ENCODE measurements around the gene BTBD16. TPM values are rescaled to one million over a fixed set of nuclear protein-coding genes. Genes with fewer than 3 reads are reported as not detected.

Gene BTBD16
- total RNA-seq, 1 experiment from 2014 or later, result 0.35 TPM

DNA sequence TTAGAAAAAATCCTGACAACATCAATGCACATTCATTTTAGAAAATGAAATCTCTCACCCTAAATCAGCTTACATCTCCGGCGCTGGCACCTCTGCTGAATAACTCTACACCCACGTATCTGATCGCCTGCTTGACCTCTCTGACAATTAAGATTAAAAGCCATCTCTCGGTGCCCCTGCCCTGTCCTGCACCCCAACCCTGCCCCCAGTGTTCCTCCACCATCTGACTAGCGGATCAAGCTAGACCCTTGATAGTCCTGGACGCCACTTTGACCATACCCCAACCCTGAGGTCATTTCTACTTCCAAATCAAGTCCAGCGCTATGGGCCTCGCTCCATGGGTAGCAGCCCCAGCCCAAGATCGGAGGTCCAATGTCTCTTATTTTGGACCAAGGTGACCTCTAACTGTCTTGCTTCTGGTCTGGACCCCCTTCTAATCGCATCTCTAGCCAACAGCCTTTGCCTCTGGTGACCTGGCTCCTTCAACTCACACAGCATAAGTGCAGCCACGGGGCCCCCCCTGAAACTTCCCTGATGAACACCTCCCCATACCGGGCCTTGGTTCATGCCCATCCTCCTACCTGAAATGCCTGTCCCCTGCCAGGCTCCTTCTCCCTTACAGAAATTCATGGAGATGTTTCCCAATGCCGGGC, 28.5 kb downstream of the BTBD16 start:
- no peak for DNase-seq
- Mint-ChIP-seq H3K4me3 (ENCODE audit: low read depth, unreplicated experiment) (no peak overlapping the region), H3K4me1 (ENCODE audit: low read depth, unreplicated experiment) (no peaks in the 10 kb centered on the region), H3K27ac (ENCODE audit: unreplicated experiment) (no peak overlapping the region), H3K36me3 (ENCODE audit: insufficient read depth, unreplicated experiment) (peaks cover 6% of the 10 kb centered on the region), H3K9me3 (ENCODE audit: low read depth, unreplicated experiment) (no peaks in the 10 kb centered on the region), H3K27me3 (ENCODE audit: unreplicated experiment) (no peaks in the 10 kb centered on the region)
- intact Hi-C loops (cut with micrococcal nuclease; ENCODE audit: unreplicated experiment), result loop anchor here (1.0 to 5.0 kb wide), 3 partner anchors 48 to 268 kb away; no protein-coding TSS in a partner anchor
- TF ChIP-seq, protein P1, sequence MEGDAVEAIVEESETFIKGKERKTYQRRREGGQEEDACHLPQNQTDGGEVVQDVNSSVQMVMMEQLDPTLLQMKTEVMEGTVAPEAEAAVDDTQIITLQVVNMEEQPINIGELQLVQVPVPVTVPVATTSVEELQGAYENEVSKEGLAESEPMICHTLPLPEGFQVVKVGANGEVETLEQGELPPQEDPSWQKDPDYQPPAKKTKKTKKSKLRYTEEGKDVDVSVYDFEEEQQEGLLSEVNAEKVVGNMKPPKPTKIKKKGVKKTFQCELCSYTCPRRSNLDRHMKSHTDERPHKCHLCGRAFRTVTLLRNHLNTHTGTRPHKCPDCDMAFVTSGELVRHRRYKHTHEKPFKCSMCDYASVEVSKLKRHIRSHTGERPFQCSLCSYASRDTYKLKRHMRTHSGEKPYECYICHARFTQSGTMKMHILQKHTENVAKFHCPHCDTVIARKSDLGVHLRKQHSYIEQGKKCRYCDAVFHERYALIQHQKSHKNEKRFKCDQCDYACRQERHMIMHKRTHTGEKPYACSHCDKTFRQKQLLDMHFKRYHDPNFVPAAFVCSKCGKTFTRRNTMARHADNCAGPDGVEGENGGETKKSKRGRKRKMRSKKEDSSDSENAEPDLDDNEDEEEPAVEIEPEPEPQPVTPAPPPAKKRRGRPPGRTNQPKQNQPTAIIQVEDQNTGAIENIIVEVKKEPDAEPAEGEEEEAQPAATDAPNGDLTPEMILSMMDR (IDR thresholded peaks at IDR 0.05; ENCODE audit: unreplicated experiment), result no peak
- BruUV-seq (replicated peaks), result no TSS peak
- CTCF ChIA-PET, result interaction anchor here (0.8 to 1.7 kb wide), 14 partner anchors 8 to 266 kb away, joined by 3 to 12 read pairs (median 4); partner anchors contain the start of gene PLEKHA1

DNA sequence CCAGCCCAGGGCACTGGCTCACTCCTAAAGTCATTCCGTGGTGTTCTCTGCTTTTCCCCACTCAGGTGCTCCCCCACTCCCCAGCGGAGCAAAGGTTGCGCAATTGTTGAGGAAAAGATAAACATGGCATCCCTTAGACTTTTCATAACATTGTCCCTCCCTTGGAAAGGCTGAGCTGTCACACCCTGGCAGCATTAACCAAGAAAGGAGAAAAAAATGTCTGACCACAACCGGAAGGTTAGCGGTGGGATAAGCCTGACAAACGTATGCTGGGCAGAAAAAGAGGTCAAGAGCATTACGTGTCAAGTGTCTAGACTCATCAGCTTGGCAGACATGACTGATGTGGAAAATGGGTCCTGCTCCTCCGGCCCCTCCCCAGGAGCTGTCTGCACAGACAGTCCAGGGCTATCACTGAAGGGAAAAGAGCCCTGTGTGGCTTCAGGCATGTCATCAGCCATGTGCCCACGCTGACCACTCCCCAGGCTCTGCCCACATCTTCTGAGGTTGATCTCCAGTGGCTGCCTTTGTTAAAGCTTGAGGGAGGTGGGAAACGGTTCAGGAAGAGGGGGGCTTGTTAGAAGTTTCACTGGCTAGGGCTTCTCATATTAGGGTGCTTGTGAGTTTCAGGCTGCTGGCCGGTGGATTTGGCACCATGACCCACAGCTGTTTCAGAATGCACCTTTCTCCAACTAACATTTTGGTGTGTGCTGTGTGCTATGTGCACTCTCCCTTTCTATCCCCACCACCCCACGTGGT, 30.1 kb downstream of the BTBD16 start:
- CTCF ChIA-PET, result no interaction called here
- Mint-ChIP-seq H3K9me3 (ENCODE audit: low read depth, unreplicated experiment) (peaks cover 6% of the 10 kb centered on the region), H3K36me3 (ENCODE audit: insufficient read depth, unreplicated experiment) (peaks cover 6% of the 10 kb centered on the region), H3K27me3 (ENCODE audit: unreplicated experiment) (no peaks in the 10 kb centered on the region), H3K4me3 (ENCODE audit: low read depth, unreplicated experiment) (no peak overlapping the region), H3K4me1 (ENCODE audit: low read depth, unreplicated experiment) (no peaks in the 10 kb centered on the region), H3K27ac (ENCODE audit: unreplicated experiment) (no peak overlapping the region)
- BruUV-seq (replicated peaks), result no TSS peak
- DNase-seq, result no peak
- intact Hi-C loops (cut with micrococcal nuclease; ENCODE audit: unreplicated experiment), result no loop called here
- TF ChIP-seq, protein P1 (IDR thresholded peaks at IDR 0.05; ENCODE audit: unreplicated experiment), result no peak

DNA sequence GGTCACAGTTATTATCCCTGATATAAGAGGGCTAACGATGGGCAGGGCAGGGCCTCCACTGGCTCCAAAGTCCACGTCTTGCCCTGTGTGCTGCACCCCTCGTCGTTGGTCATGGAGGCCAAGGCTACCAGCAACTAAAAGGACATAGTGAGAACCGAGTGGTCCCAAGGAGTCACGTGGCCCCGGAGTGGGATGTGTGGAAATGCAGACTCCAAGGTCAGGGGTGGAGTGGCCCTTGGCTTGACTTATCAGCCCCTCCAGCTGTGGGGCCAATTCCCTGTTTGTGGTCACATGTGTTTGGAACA, 30.7 kb downstream of the BTBD16 start:
- H3K4me3 Mint-ChIP-seq (ENCODE audit: low read depth, unreplicated experiment), result no peak overlapping the region
- no peaks in the 10 kb centered on the region for H3K4me1 Mint-ChIP-seq (ENCODE audit: low read depth, unreplicated experiment)
- H3K27me3 Mint-ChIP-seq (ENCODE audit: unreplicated experiment), result no peaks in the 10 kb centered on the region
- CTCF ChIA-PET, result no interaction called here
- TF ChIP-seq, protein P1 (IDR thresholded peaks at IDR 0.05; ENCODE audit: unreplicated experiment), result no peak
- BruUV-seq (replicated peaks), result no TSS peak
- H3K9me3 Mint-ChIP-seq (ENCODE audit: low read depth, unreplicated experiment), result peaks cover 6% of the 10 kb centered on the region
- intact Hi-C loops (cut with micrococcal nuclease; ENCODE audit: unreplicated experiment), result no loop called here
- no peak for DNase-seq
- H3K27ac Mint-ChIP-seq (ENCODE audit: unreplicated experiment), result no peak overlapping the region
- peaks cover 6% of the 10 kb centered on the region for H3K36me3 Mint-ChIP-seq (ENCODE audit: insufficient read depth, unreplicated experiment)

DNA sequence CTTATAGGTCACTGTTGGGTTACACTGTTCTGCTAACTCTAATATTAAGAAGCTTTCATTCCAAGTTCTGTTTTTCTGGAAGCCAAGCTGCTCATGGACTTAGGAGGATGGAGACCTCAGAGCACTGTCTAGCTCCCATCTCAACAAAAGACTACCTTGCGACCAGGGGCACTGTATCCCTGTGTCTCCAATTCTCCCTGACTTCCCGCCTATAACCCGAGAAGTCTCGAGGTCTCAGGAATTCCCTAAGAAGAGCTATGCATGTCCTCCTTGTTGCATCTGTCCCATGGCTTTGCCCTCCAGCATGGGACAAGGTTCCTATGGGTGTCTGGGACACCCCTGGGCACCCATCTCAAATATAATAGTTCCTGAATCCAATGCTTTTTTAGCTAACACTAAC, 31.2 kb downstream of the BTBD16 start:
- intact Hi-C loops (cut with micrococcal nuclease; ENCODE audit: unreplicated experiment), result no loop called here
- Mint-ChIP-seq H3K9me3 (ENCODE audit: low read depth, unreplicated experiment) (peaks cover 6% of the 10 kb centered on the region), H3K27ac (ENCODE audit: unreplicated experiment) (no peak overlapping the region), H3K27me3 (ENCODE audit: unreplicated experiment) (no peaks in the 10 kb centered on the region), H3K4me1 (ENCODE audit: low read depth, unreplicated experiment) (no peaks in the 10 kb centered on the region), H3K4me3 (ENCODE audit: low read depth, unreplicated experiment) (no peak overlapping the region), H3K36me3 (ENCODE audit: insufficient read depth, unreplicated experiment) (peaks cover 6% of the 10 kb centered on the region)
- TF ChIP-seq, protein P1 (IDR thresholded peaks at IDR 0.05; ENCODE audit: unreplicated experiment), result no peak
- CTCF ChIA-PET, result no interaction called here
- no TSS peak for BruUV-seq (replicated peaks)
- DNase-seq, result no peak

All from Calu3 (cell line).